Activated naive CD4-positive, alpha-beta T cell treated with Interleukin-2 at 50 U/mL for 16 hours (primary cell): ENCODE results near the gene CARMIL1.
A peak's percentile ranks its signal among the peaks of the same experiment; 100 is the strongest.
"Not testable (repeated sequence)": the region's sequence is repeated elsewhere in the genome, so short reads cannot be mapped to it uniquely, and the experiment has no call there.

Source experiments
- DNase-seq: peaks from one replicate; pipeline ENCODE4 v3.0.0-alpha.2; 2020

CARMIL1 gene

GRCh38 chr6:25537349-25538018, 258.3 kb downstream of the CARMIL1 start:
- DNase-seq, result no peak

- DNase-seq, result no peak
These were observed 262.1 kb downstream of the CARMIL1 start for GRCh38 chr6:25541228-25541627.

DNA sequence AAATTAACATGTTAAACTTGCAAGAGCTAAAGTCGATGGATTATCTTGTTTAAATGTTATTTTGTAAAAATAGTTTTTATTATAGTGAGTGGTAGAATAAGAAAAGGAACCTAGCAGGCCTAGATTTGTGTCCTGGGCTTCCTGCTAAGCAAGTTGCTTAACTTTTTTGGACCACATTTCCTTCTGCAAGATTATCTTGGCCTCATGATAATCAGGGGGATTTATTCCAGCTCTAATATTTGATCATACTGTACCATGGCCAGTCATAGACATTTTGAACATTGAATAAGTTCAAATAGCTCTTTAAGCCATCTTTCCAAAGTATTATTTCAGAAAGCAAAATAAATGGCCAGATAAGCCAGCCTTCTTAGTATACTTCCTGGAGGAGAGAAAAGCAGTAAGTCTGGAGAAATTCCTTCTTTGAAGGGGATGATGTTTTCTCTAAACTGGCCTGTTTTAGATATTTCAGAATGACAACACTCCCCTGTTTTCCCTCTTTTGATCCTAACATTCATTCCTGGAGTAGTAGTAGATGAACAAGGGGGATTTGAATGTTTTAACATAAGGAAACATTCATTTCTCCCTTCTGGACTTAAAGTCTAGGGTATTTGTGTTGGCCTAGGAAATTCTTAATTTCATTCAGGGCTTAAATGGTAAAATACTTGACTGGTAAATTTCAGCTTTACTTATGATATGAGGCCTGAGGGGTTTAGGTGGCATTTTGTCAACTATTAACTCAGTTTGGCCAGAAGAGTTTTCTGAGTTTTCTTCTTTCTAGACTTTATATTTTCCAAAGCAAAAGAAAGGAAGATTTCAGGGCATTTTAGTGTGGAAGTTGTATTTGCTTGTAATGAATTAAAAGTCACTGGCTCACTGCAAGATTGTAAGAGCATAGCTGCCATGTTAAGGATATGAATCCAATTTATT, 264.1 kb downstream of the CARMIL1 start:
- no peak for DNase-seq

GRCh38 chr6:25544833-25545232, 265.7 kb downstream of the CARMIL1 start:
- no peak for DNase-seq

GRCh38 chr6:25547797-25548196, 268.6 kb downstream of the CARMIL1 start:
- no peak for DNase-seq

DNA sequence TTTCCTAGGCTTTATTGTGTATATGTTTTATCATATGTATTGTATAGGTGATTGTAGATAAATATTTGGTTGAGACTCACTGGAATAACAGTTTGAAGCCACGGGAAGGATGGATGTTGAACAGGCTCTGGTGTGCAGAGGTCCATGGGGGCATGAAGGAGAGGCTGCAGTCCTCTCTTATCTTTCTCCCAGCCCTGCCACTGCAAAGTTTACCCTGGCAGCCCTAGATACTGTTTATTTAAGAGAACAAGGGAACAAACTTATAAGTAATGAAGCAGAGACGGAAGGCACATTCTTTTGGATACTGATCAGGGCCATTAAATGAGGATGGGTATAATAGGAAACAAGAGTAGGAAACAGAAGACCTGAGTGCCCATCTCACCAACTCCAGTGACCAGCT, 269.3 kb downstream of the CARMIL1 start:
- DNase-seq, result no peak

- no peak for DNase-seq
These were observed 271.5 kb downstream of the CARMIL1 start for GRCh38 chr6:25550631-25551030.

GRCh38 chr6:25553502-25553901, 274.3 kb downstream of the CARMIL1 start:
- no peak for DNase-seq

GRCh38 chr6:25555188-25555587, 276.0 kb downstream of the CARMIL1 start:
- DNase-seq, result no peak

DNA sequence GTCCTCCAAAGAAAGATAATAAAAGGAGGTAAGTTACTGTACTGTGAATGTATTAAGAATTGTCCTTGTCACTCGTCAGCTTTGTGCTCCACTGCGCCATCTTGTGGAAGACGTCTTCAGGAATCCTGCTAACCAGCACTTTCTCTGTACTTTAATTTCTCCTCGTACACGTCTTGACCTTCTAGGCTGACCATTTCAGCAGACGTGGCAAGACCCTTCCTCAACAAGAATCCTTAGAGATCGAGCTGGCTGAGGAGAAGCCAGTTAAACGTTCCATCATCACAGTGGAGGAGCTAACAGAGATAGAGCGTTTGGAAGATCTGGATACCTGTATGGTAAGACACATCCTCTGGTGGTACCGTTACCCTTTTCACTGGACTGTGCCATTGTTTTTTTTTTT, 277.3 kb downstream of the CARMIL1 start:
- peak; percentile 77 for DNase-seq

GRCh38 chr6:25558155-25558817, 279.1 kb downstream of the CARMIL1 start:
- no peak for DNase-seq

DNA sequence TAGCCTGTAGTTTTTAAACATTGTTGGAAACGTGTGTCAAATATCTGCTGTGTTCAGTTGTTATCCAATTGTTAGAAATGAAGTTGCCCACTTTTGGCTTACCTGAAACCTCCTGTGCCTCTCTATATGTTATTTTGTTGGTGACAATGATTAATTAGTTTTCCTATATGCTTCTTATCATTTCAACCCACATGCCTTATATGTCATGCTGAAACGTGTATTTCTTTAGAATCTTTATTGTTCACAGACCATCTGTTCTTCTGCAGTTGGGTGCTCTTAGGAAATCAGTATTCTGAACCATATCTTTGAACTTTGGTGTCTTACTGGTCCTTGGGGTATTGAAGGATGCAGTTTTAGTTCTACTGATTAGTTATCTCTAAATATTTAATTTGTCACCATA, 281.7 kb downstream of the CARMIL1 start:
- DNase-seq, result no peak

- DNase-seq, result no peak
These were observed 285.8 kb downstream of the CARMIL1 start for GRCh38 chr6:25564943-25565342.

GRCh38 chr6:25570578-25570977, 291.4 kb downstream of the CARMIL1 start:
- DNase-seq, result no peak

DNA sequence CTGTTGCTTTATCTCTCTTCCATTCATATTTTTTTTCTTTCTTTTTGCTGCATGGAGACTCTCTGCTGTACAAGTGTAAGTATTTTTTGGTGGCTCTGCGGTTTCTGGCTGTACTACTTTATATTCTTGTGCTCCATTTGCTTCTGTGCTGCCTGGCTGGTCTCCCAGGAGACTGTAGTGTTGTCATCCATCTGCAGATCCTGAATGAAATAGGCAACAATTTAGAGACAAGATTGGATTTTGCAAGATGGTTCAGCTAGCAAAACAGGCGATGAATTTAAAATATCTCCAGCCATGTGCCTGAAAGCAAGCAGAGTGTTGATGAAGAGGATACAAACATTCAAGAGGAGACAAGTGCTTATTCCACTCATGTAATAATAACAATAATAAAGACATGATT, 297.7 kb downstream of the CARMIL1 start:
- no peak for DNase-seq

DNA sequence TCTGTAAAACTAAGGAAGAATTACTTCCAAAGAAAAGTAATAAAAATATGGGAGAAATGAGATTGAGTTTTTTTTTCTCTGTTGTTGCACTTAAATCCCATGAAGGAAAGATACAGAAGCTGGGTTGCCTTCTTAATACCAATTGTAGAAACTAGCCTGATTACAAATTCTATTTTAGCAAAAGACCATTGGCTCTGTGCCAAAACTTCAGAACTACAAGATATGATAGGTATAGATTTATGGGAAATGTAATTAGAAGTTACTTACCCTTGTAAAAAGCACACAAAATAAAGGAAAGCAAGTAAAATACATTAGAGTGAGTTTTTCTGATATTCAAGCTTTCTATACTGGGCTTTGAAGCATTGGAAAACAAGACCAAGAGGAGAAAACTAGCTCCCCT, 299.4 kb downstream of the CARMIL1 start:
- no peak for DNase-seq

DNA sequence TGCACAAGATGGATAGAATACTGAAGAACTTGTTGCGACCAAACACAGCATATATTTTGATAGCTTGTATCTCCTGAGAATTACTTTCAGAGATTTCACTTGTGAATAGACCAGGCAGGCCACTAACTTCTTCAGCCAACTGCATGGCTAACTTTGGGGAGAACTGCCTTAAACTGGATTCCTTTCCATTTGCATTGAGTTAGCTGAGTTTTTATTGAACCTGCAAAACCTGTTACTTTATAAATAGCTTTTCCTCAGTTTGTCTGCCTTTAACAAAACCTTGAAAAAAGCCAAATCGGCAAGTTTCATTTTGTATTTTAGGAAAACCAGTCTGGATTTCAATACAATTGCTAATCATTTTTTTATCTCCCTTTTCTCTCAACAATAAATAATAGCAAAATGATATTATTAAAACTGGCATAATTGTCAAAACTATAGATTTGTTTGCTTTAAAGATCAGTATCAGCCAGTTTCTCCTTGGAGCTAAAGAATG, 300.3 kb downstream of the CARMIL1 start:
- DNase-seq, result no peak

GRCh38 chr6:25579902-25580495, 300.8 kb downstream of the CARMIL1 start:
- DNase-seq, result no peak

- DNase-seq, result no peak
These were observed 302.9 kb downstream of the CARMIL1 start for GRCh38 chr6:25582101-25582500.

- DNase-seq, result no peak
These were observed 303.9 kb downstream of the CARMIL1 start for GRCh38 chr6:25583099-25583498.

DNA sequence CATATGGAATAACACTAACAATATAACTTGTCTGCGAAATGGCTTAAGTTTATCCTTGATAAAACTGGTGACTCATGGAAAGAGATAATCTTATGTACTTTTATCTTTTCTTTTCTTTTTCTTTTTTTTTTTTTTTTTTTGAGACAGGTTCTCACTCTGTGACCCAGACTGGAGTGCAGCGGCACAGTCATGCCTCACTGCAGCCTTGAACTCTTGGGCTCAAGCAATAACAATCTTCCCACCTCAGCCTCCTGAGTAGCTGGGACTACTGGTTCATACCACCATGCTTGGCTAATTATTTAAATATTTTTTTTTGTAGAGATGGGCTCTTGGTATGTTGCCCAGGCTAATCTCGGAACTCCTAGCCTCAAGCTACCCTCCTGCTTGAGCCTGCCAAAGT, 304.7 kb downstream of the CARMIL1 start:
- no peak for DNase-seq

DNA sequence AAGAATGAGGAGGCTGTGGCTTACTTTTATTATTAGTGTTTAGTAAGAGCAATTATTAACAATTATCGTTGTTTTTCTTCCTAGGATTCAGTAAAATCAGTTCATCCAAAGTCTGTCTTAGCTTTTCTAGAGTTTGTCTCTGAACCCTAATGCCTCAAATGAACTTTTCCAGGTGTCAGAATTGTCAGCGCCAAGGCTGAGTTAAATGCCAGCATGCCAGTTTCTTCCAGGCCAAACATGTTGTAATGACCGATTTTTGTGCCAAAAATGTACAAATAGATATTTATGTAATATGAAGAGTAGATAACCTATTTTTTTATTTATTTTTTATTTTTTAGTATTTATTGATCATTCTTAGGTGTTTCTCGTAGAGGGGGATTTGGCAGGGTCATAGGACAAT, 306.1 kb downstream of the CARMIL1 start:
- no peak for DNase-seq

DNA sequence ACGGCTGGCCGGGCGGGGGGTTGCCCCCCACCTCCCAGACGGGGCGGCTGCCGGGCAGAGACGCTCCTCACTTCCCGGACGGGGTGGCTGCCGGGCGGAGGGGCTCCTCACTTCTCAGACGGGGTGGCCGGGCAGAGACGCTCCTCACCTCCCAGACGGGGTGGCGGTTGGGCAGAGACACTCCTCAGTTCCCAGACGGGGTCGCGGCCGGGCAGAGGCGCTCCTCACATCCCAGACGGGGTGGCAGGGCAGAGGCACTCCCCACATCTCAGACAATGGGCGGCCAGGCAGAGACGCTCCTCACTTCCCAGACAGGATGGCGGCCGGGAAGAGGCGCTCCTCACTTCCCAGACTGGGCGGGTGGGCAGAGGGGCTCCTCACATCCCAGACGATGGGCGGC, 306.9 kb downstream of the CARMIL1 start:
- DNase-seq, result not testable (repeated sequence)
